OCI-LY3 (cell line): ENCODE data around the gene ASTE1.

ENCODE experiments used
- H2AFZ ChIP-seq: fragments of 200-600, 300-600 bp; shearing (Covaris generic); 2 replicates; pipeline ENCODE4 v1.6.0; 2014; ENCODE audit warnings: antibody characterized with exemption, low read depth, low read length
- H3K27ac ChIP-seq: fragments of 200-600, 300-600 bp; sonication (generic); 2 replicates; pipeline ENCODE4 v1.5.1; 2014; ENCODE audit warnings: mild to moderate bottlenecking, low read length, moderate library complexity, mixed read lengths
- H3K27me3 ChIP-seq: fragments of 200-600, 300-600 bp; sonication (generic); 2 replicates; pipeline ENCODE4 v1.6.1; 2014; ENCODE audit warnings: low read depth, low read length, mixed read lengths
- H3K36me3 ChIP-seq: fragments of 200-600, 300-600 bp; sonication (generic); replicated peaks from 2 replicates; pipeline ENCODE3; 2014; ENCODE audit warnings: low read depth, low read length, mixed read lengths
- H3K4me1 ChIP-seq: fragments of 300-600, 200-600 bp; sonication (generic); 2 replicates; pipeline ENCODE4 v1.6.1; 2014; ENCODE audit warnings: low read length, mixed read lengths
- H3K4me2 ChIP-seq: fragments of 200-600, 300-600 bp; sonication (generic); 2 replicates; pipeline ENCODE4 v1.6.1; 2014; ENCODE audit warnings: low read length, mixed read lengths
- H3K4me3 ChIP-seq: fragments of 300-600, 200-600 bp; sonication (generic); 2 replicates; pipeline ENCODE4 v1.5.1; 2014; ENCODE audit warnings: antibody characterized with exemption, mild to moderate bottlenecking, low read length, moderate library complexity
- H3K79me2 ChIP-seq: fragments of 300-600, 200-600 bp; shearing (Covaris generic); 2 replicates; pipeline ENCODE4 v1.6.1; 2014; ENCODE audit warnings: mild to moderate bottlenecking, low read length, mixed read lengths
- H3K9ac ChIP-seq: fragments of 300-600, 200-600 bp; shearing (Covaris generic); 2 replicates; pipeline ENCODE4 v1.6.0; 2014; ENCODE audit warnings: mild to moderate bottlenecking, low read length, moderate library complexity
- H3K9me3 ChIP-seq: fragments of 200-600, 300-600 bp; shearing (Covaris generic); 2 replicates; pipeline ENCODE4 v1.6.1; 2014; ENCODE audit warnings: low read length, mixed read lengths; ENCODE audit not compliant: insufficient read depth
- H4K20me1 ChIP-seq: fragments of 200-600, 300-600 bp; sonication (generic); 2 replicates; pipeline ENCODE4 v1.6.1; 2016; ENCODE audit warnings: low read length, mixed read lengths; ENCODE audit not compliant: insufficient read depth
- EZH2phosphoT487 ChIP-seq: fragments of 200-600 bp; shearing (Covaris generic); IDR thresholded peaks from 2 replicates; pipeline ENCODE4 v1.6.1; 2018; ENCODE audit warnings: antibody characterized with exemption, mixed run types, low read depth
- TF ChIP-seq, protein P1 (sequence below): fragments of 200-600, 300-600 bp; sonication (generic); IDR thresholded peaks from 2 replicates; pipeline ENCODE4 v1.5.1; 2014; ENCODE audit warnings: antibody characterized with exemption, low read length, low read depth

Gene ASTE1

DNA sequence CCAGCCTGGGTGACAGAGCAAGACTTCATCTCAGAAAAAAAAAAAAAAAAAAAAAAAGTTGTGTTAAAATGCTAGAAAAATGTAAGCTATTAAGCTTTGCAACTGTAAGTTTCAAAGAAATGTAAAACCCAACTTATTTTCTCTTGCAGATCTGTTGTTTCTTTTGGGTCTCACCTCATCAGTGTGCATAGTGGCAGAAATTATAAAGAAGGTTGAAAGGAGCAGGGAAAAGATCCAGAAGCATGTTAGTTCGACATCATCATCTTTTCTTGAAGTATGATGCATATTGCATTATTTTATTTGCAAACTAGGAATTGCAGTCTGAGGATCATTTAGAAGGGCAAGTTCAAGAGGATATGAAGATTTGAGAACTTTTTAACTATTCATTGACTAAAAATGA lies 25.6 kb downstream of the ASTE1 start:
- Histone ChIP-seq H3K27me3 (no peaks in the 10 kb centered on the region), H3K27ac (no peak overlapping the region), H3K9me3 (no peaks in the 10 kb centered on the region), H4K20me1 (no peaks in the 10 kb centered on the region), H3K4me2 (no peak overlapping the region), H3K79me2 (no peaks in the 10 kb centered on the region), H3K9ac (no peak overlapping the region), H3K4me3 (no peak overlapping the region), H3K4me1 (no peaks in the 10 kb centered on the region), H3K36me3 (peaks cover 10% of the 10 kb centered on the region), H2AFZ (no peak overlapping the region)
- no peak for TF ChIP-seq EZH2phosphoT487
- TF ChIP-seq, protein P1, sequence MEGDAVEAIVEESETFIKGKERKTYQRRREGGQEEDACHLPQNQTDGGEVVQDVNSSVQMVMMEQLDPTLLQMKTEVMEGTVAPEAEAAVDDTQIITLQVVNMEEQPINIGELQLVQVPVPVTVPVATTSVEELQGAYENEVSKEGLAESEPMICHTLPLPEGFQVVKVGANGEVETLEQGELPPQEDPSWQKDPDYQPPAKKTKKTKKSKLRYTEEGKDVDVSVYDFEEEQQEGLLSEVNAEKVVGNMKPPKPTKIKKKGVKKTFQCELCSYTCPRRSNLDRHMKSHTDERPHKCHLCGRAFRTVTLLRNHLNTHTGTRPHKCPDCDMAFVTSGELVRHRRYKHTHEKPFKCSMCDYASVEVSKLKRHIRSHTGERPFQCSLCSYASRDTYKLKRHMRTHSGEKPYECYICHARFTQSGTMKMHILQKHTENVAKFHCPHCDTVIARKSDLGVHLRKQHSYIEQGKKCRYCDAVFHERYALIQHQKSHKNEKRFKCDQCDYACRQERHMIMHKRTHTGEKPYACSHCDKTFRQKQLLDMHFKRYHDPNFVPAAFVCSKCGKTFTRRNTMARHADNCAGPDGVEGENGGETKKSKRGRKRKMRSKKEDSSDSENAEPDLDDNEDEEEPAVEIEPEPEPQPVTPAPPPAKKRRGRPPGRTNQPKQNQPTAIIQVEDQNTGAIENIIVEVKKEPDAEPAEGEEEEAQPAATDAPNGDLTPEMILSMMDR = no peak

DNA sequence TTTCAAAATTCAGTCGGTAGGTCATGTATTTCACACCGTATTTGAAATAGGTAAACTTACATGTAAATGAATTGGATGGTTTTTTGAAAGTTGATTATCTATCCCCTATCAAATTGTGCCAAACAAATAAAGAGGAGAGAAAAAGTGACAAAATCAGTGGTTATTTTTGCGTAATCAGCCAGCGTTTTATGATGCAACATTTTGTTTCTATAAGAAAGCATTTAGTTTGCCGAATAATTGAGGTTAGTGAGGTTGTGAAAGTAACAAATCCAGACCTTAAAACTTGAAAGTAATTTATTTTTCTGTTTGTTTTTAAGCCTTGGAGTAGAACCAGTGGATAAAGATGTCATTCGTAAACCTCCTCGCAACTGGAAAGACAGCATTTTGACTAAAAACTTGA lies 29.3 kb downstream of the ASTE1 start:
- H4K20me1 ChIP-seq = no peaks in the 10 kb centered on the region
- H2AFZ ChIP-seq = no peak overlapping the region
- no peaks in the 10 kb centered on the region for H3K27me3 ChIP-seq
- H3K79me2 ChIP-seq = no peaks in the 10 kb centered on the region
- no peak overlapping the region for H3K9ac ChIP-seq
- TF ChIP-seq EZH2phosphoT487 = no peak
- TF ChIP-seq, protein P1 = no peak
- no peaks in the 10 kb centered on the region for H3K4me1 ChIP-seq
- H3K4me2 ChIP-seq = no peak overlapping the region
- H3K36me3 ChIP-seq = peaks cover 12% of the 10 kb centered on the region
- no peaks in the 10 kb centered on the region for H3K9me3 ChIP-seq
- H3K27ac ChIP-seq = no peak overlapping the region
- H3K4me3 ChIP-seq = no peak overlapping the region

DNA sequence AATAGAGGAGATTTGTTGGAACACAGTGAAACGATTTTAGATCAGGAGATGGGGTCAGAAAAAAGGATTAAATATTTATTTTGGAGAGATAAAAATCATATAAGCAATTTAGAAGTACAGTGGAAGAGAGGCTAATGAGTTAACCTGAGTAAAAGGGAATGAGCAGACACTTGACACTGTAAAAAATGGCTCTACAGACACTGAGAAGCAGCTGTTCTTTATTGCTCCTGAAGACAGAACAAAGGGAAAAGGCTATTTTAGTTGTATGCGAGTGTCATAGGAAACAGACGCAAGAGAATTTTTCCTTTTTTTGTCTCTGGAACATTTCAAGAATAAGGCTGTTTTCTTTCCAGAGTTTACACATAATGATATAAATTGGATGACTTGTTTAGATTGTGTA lies 34.3 kb downstream of the ASTE1 start:
- H3K36me3 ChIP-seq = peaks cover 11% of the 10 kb centered on the region
- no peak overlapping the region for H3K4me3 ChIP-seq
- H3K79me2 ChIP-seq = no peaks in the 10 kb centered on the region
- H3K4me1 ChIP-seq = peaks cover 11% of the 10 kb centered on the region
- H3K9me3 ChIP-seq = no peaks in the 10 kb centered on the region
- H3K4me2 ChIP-seq = no peak overlapping the region
- H3K27me3 ChIP-seq = no peaks in the 10 kb centered on the region
- H3K27ac ChIP-seq = no peak overlapping the region
- TF ChIP-seq, protein P1 = no peak
- TF ChIP-seq EZH2phosphoT487 = no peak
- H2AFZ ChIP-seq = no peak overlapping the region
- no peaks in the 10 kb centered on the region for H4K20me1 ChIP-seq
- H3K9ac ChIP-seq = no peak overlapping the region

DNA sequence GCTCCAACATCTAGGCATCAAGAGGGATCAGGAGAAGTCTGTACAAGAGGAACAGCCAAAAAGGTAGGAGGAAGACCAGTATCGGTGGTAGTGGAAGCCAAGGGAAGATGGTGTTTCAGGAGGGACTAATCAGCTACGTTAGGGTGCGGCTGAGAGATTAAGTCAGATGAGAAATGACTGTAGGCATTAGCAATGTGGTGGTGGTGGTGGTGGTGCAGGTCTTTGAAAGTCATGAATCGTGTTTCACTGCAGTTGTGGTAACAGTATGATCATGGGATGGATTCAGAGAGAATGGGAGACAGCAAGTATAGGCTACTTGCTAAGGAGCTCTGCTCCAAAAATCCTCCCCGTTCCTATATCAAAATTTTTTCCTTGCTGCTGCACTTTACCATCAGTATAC lies 35.5 kb downstream of the ASTE1 start:
- Histone ChIP-seq H3K36me3 (peaks cover 8% of the 10 kb centered on the region), H4K20me1 (no peaks in the 10 kb centered on the region), H3K9me3 (no peaks in the 10 kb centered on the region), H3K79me2 (no peaks in the 10 kb centered on the region), H3K9ac (no peak overlapping the region), H2AFZ (no peak overlapping the region), H3K4me2 (no peak overlapping the region), H3K4me3 (no peak overlapping the region), H3K27me3 (no peaks in the 10 kb centered on the region), H3K4me1 (peaks cover 11% of the 10 kb centered on the region), H3K27ac (no peak overlapping the region)
- no peak for TF ChIP-seq EZH2phosphoT487
- TF ChIP-seq, protein P1 = no peak
